HFFc6 (cell line): Measurements from ENCODE around the gene ZNF92. TPM values are rescaled to one million over a fixed set of nuclear protein-coding genes. Genes with fewer than 3 reads are reported as not detected.
"Not testable (repeated sequence)": the region's sequence is repeated elsewhere in the genome, so short reads cannot be mapped to it uniquely, and the experiment has no call there.

Source experiments
- DNase-seq: peaks from one replicate; pipeline ENCODE4 v3.0.0-alpha.2; 2018
- H3K27ac Mint-ChIP-seq: 2 replicates; pipeline ENCODE4 v1.8.0; 2020; ENCODE audit warnings: mild to moderate bottlenecking, mixed read lengths
- H3K27me3 Mint-ChIP-seq: 2 replicates; pipeline ENCODE4 v1.8.0; 2021; ENCODE audit warnings: mild to moderate bottlenecking, moderate library complexity, mixed read lengths; ENCODE audit not compliant: insufficient read depth
- H3K36me3 Mint-ChIP-seq: 2 replicates; pipeline ENCODE4 v1.8.0; 2021; ENCODE audit warnings: low read depth, mixed read lengths
- H3K4me1 Mint-ChIP-seq: 2 replicates; pipeline ENCODE4 v1.8.0; 2020; ENCODE audit warnings: low read depth, mixed read lengths
- H3K4me3 Mint-ChIP-seq: 2 replicates; pipeline ENCODE4 v1.8.0; 2020; ENCODE audit warnings: mild to moderate bottlenecking, moderate library complexity, mixed read lengths
- H3K9me3 Mint-ChIP-seq: 2 replicates; pipeline ENCODE4 v1.8.0; 2020; ENCODE audit warnings: mild to moderate bottlenecking, mixed read lengths
- CTCF ChIP-seq: fragments of 200-600 bp; sonication (generic); IDR thresholded peaks from 2 replicates; pipeline ENCODE4 v1.5.0; 2021; ENCODE audit warnings: antibody characterized with exemption, mild to moderate bottlenecking
- total RNA-seq, 6 experiments: library from RNA; stranded (reverse); fragmentation: NEBNext Ultra II Directional; extraction: Animal tissue kit (Norgen Biotek cat#: 25700); gene quantifications; 2 replicates in 1 of 6; 3 replicates in 5 of 6; pipeline ENCODE4 v1.2.3, GENCODE V29; 2021

ZNF92 gene
- total RNA-seq, 6 experiments from 2014 or later: 3.7 to 6.1 (median 5.1) TPM

GRCh38 chr7:65444899-65445823, 71.5 kb downstream of the ZNF92 start:
- no peak for DNase-seq
- no peak overlapping the region for H3K27ac Mint-ChIP-seq
- peaks cover 5% of the 10 kb centered on the region; the same call in 1 of the 2 replicates for H3K9me3 Mint-ChIP-seq
- no peak for TF ChIP-seq CTCF
- H3K4me3 Mint-ChIP-seq: no peak overlapping the region
- peaks cover 10% of the 10 kb centered on the region; the same call in 1 of the 2 replicates for H3K27me3 Mint-ChIP-seq
- peaks cover 35% of the 10 kb centered on the region for H3K4me1 Mint-ChIP-seq
- H3K36me3 Mint-ChIP-seq: no peaks in the 10 kb centered on the region

GRCh38 chr7:65447041-65447440, 73.4 kb downstream of the ZNF92 start:
- H3K9me3 Mint-ChIP-seq: not testable (repeated sequence)
- Mint-ChIP-seq H3K4me1 (peaks cover 17% of the 10 kb centered on the region), H3K27me3 (peaks cover 19% of the 10 kb centered on the region; the same call in 1 of the 2 replicates)

GRCh38 chr7:65448816-65449504, 75.3 kb downstream of the ZNF92 start:
- TF ChIP-seq CTCF: no peak
- peaks cover 25% of the 10 kb centered on the region; the same call in 1 of the 2 replicates for H3K27me3 Mint-ChIP-seq
- H3K9me3 Mint-ChIP-seq: peaks cover 5% of the 10 kb centered on the region; the same call in 1 of the 2 replicates
- H3K4me1 Mint-ChIP-seq: peaks cover 15% of the 10 kb centered on the region
- DNase-seq: peak; percentile 85
- no peak overlapping the region for H3K4me3 Mint-ChIP-seq
- H3K36me3 Mint-ChIP-seq: no peaks in the 10 kb centered on the region
- H3K27ac Mint-ChIP-seq: peak overlapping the region; percentile 33; the same call in 1 of the 2 replicates

More at GRCh38 chr7:65447041-65447440, 73.4 kb downstream of the ZNF92 start:
- not testable (repeated sequence) for H3K4me3 Mint-ChIP-seq, H3K36me3 Mint-ChIP-seq, H3K27ac Mint-ChIP-seq
- DNase-seq: peak; percentile 9
- peak; percentile 74 for TF ChIP-seq CTCF

DNA sequence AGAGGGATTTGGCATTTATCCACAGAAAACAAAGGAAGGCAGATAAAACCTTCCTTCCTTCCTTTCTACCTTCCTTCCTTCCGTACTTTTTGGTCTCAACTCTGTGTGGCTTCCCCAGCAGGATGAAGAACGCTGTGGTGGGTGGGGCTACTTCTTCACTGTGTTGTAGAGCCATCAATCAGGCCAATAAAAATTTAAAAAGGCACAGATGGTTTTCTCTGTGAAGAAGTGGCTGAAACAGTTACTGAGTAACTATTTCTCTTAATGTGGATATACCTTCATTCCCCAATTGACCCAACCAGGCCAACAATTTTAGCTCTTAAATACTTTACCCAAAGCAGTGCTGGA, 75.8 kb downstream of the ZNF92 start:
- H3K36me3 Mint-ChIP-seq: no peaks in the 10 kb centered on the region
- H3K27ac Mint-ChIP-seq: 0 out of 2 replicates have a peak overlapping the region, but pooled peaks have one; percentile 32
- H3K27me3 Mint-ChIP-seq: peaks cover 25% of the 10 kb centered on the region; the same call in 1 of the 2 replicates
- no peak overlapping the region for H3K4me3 Mint-ChIP-seq
- peaks cover 5% of the 10 kb centered on the region; the same call in 1 of the 2 replicates for H3K9me3 Mint-ChIP-seq
- no peak for TF ChIP-seq CTCF
- DNase-seq: no peak
- peaks cover 15% of the 10 kb centered on the region for H3K4me1 Mint-ChIP-seq
